GM12878 (cell line): Measurements from ENCODE around the gene BRF1. TPM values are rescaled to one million over a fixed set of nuclear protein-coding genes. Genes with fewer than 3 reads are reported as not detected.

Source experiments
- ATAC-seq: fragments of 200-7000 bp; cut with Tn5 transposase; 3 replicates; pipeline ENCODE4 v1.9.1; 2020; ENCODE audit warnings: mild to moderate bottlenecking, moderate library complexity
- BruUV-seq: library from RNA; stranded (reverse); fragments of 400-500 nt; replicated peaks from 2 replicates; lab custom pipeline; 2021; lab: Mats Ljungman, UMichigan
- CTCF ChIA-PET: fragments of 300-600 bp; sonication (Branson Sonifier 250); formaldehyde crosslinking; extraction: SDS; loops from one replicate; lab custom pipeline; 2021; ENCODE audit warnings: inconsistent platforms; lab: Yijun Ruan, JAX
- POLR2A ChIA-PET: fragments of 350-600 bp; formaldehyde crosslinking; extraction: SDS; loops from one replicate; lab custom pipeline; 2021; ENCODE audit warnings: inconsistent platforms; lab: Charles Lee
- RAD21 ChIA-PET: fragments of 300-600 bp; sonication (Branson Sonifier 250); formaldehyde crosslinking; loops from one replicate; lab custom pipeline; 2023; ENCODE audit warnings: antibody characterized with exemption; ENCODE audit not compliant: unreplicated experiment; lab: Charles Lee
- SMC1A ChIA-PET: fragments of 300-600 bp; sonication (Branson Sonifier 250); formaldehyde crosslinking; loops from one replicate; lab custom pipeline; 2023; ENCODE audit not compliant: unreplicated experiment, uncharacterized antibody; lab: Charles Lee
- DNase-seq: peaks from one replicate; pipeline ENCODE4 v3.0.0-alpha.2; 2011; ENCODE audit warnings: low read depth, low spot score
- FAIRE-seq: peaks from 3 replicates; lab custom pipeline; 2011; peaks lifted over from hg19 to GRCh38; lab: Jason Lieb, UNC
- H2AFZ ChIP-seq: 2 replicates; pipeline ENCODE4 v1.6.0; 2011; ENCODE audit warnings: low read depth, low read length, control low read depth; ENCODE audit not compliant: control insufficient read depth
- H3K27ac ChIP-seq: 2 replicates; pipeline ENCODE4 v1.5.1; 2011; ENCODE audit warnings: control low read depth; ENCODE audit not compliant: control insufficient read depth, insufficient read depth
- H3K27me3 ChIP-seq, 2 experiments: replicated peaks in 1 of 2; 2 replicates each; pipeline versions ENCODE4 v1.6.0 to v1.6.1; 2011; ENCODE audit warnings: low read length in 1 of 2; ENCODE audit not compliant: control insufficient read depth in 2 of 2, insufficient read depth in 2 of 2
- H3K36me3 ChIP-seq, 2 experiments: 2 replicates each; pipeline ENCODE4 v1.5.1; 2011; ENCODE audit warnings: low read length in 1 of 2; ENCODE audit not compliant: control insufficient read depth in 2 of 2, insufficient read depth in 2 of 2
- H3K4me1 ChIP-seq: 2 replicates; pipeline ENCODE4 v1.6.1; 2011; ENCODE audit warnings: mild to moderate bottlenecking, low read length, moderate library complexity, mixed read lengths; ENCODE audit not compliant: control insufficient read depth, insufficient read depth
- H3K4me2 ChIP-seq: 2 replicates; pipeline ENCODE4 v1.6.0; 2011; ENCODE audit warnings: control low read depth; ENCODE audit not compliant: control insufficient read depth, insufficient read depth
- H3K4me3 ChIP-seq: fragments of 200-600 bp; sonication (generic); 2 replicates; pipeline ENCODE4 v1.5.1; 2016
- H3K79me2 ChIP-seq: 2 replicates; pipeline ENCODE4 v1.6.0; 2011; ENCODE audit warnings: low read length; ENCODE audit not compliant: control insufficient read depth, insufficient read depth
- H3K9ac ChIP-seq: 2 replicates; pipeline ENCODE4 v1.8.0; 2011; ENCODE audit warnings: low read length, control low read depth, mixed read lengths; ENCODE audit not compliant: control insufficient read depth, insufficient read depth
- H3K9me3 ChIP-seq: replicated peaks from 3 replicates; pipeline ENCODE4 v1.5.1; 2011; ENCODE audit warnings: mild to moderate bottlenecking, low read length; ENCODE audit not compliant: control insufficient read depth, insufficient read depth
- H4K20me1 ChIP-seq: 2 replicates; pipeline ENCODE4 v1.6.0; 2011; ENCODE audit not compliant: control insufficient read depth, insufficient read depth
- CBX3 ChIP-seq: fragments of 200-600 bp; sonication (generic); IDR thresholded peaks from 2 replicates; pipeline ENCODE4 v1.6.1; 2016; ENCODE audit warnings: low read depth, borderline replicate concordance
- E2F8 ChIP-seq: fragments of 450-650 bp; IDR thresholded peaks from 2 replicates; pipeline ENCODE4 v1.6.1; 2018; ENCODE audit warnings: mild to moderate bottlenecking, low read depth, moderate library complexity; ENCODE audit not compliant: partially characterized antibody
- GABPA ChIP-seq: IDR thresholded peaks from 2 replicates; pipeline ENCODE4 v1.6.1; 2014; ENCODE audit warnings: antibody characterized with exemption, low read depth, mild to moderate bottlenecking, inconsistent platforms
- HDGF ChIP-seq: fragments of 450-650 bp; IDR thresholded peaks from 2 replicates; pipeline ENCODE4 v1.6.1; 2016; ENCODE audit warnings: antibody characterized with exemption
- WGBS: methylation state at CpG from one replicate; pipeline ENCODE4 v1.1.6; 2016; ENCODE audit warnings: low lambda C conversion rate; ENCODE audit not compliant: insufficient replicate concordance, insufficient coverage; ENCODE audit errors: missing lambda C conversion rate; 5-methylcytosine and 5-hydroxymethylcytosine counted together
- in situ Hi-C: fragments of 300-500 bp; cut with MboI; formaldehyde crosslinking; loops from 9 replicates; pipeline ENCODE4 v1.14.3; 2018; ENCODE audit warnings: mixed read lengths
- intact Hi-C: fragments of 100-400 bp; cut with micrococcal nuclease; formaldehyde crosslinking; loops from one replicate; pipeline ENCODE4 v1.14.2; 2022; ENCODE audit not compliant: unreplicated experiment
- polyA plus RNA-seq, 11 experiments: library from polyadenylated mRNA; depleted of rRNA in 4 of 11; unstranded in 6 of 11; stranded (reverse) in 5 of 11; fragments of >200 nt; fragmentation: Nextera tagmentation in 4 of 11; fragmentation: Illumina TruSeq in 1 of 11; extraction: Ambion mirVana in 4 of 11; extraction: Trizol in 1 of 11; gene quantifications; 1 replicate in 1 of 11; 2 replicates in 10 of 11; pipeline versions ENCODE4 v1.2.1 to v1.2.3, GENCODE V29; 2011 to 2016; ENCODE audit warnings: inconsistent platforms in 2 of 11, missing spikeins in 2 of 11, low read depth in 1 of 11
- total RNA-seq, 4 experiments: library from RNA; depleted of rRNA in 3 of 4; stranded (reverse); fragments of >200 nt in 3 of 4; fragmentation: Illumina TruSeq in 1 of 4; extraction: Trizol in 1 of 4; gene quantifications; 2 replicates each; pipeline versions ENCODE4 v1.2.1 to v1.2.3, GENCODE V29; 2013 to 2021
- TF ChIP-seq, protein P1 (sequence below): IDR thresholded peaks from 2 replicates; pipeline ENCODE4 v1.6.1; 2011; ENCODE audit warnings: borderline replicate concordance, low read depth, mild to moderate bottlenecking, moderate library complexity, mixed read lengths, low read length; ENCODE audit not compliant: insufficient read depth; ENCODE audit errors: extremely low read length

BRF1 gene
- total and polyA plus RNA-seq, 10 of the 15 experiments (the other 5 are each of a cell fraction or from before 2014, with no cell fraction given), result 0.21 to 33.5 (median 10.7) TPM

- TF ChIP-seq, protein P1, sequence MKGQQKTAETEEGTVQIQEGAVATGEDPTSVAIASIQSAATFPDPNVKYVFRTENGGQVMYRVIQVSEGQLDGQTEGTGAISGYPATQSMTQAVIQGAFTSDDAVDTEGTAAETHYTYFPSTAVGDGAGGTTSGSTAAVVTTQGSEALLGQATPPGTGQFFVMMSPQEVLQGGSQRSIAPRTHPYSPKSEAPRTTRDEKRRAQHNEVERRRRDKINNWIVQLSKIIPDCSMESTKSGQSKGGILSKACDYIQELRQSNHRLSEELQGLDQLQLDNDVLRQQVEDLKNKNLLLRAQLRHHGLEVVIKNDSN, result no peak
Measured at GRCh38 chr14:105250008-105250366, 50.8 kb downstream of the BRF1 start (continued).

DNA sequence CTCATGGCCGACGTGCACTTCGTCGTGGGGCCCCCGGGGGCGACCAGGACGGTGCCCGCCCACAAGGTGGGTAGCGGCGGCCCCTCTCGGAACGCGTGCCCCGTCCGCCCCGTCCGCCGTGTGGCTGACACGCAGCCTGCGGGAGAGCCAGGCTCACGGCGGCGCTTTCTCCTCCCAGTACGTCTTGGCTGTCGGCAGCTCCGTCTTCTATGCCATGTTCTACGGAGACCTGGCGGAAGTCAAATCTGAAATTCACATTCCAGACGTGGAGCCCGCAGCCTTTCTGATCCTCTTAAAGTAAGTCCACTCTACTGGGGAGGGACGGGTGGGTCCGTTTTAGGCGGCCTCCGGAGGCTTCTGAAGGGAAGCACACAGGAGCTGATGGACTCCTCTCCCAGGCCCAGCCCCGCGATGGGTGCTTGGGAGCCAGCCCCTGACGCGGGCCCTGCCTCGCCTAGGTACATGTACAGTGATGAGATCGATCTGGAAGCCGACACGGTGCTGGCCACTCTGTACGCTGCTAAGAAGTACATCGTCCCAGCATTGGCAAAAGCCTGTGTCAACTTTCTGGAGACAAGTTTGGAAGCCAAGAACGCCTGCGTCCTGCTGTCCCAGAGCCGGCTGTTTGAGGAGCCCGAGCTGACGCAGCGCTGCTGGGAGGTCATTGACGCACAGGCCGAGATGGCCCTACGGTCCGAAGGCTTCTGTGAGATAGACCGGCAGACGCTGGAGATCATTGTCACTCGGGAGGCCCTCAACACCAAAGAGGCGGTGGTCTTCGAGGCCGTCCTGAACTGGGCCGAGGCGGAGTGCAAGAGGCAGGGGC, 51.4 kb downstream of the BRF1 start:
- peak overlapping the region; percentile 88 for H3K4me2 ChIP-seq
- TSS peak; percentile 74 for BruUV-seq
- H3K4me1 ChIP-seq, result peaks cover 14% of the 10 kb centered on the region
- in situ Hi-C loops, result no loop called here
- TF ChIP-seq GABPA, result no peak
- no peak for TF ChIP-seq HDGF
- no peak for TF ChIP-seq CBX3
- no peak for TF ChIP-seq E2F8
- no peaks in the 10 kb centered on the region for H3K9me3 ChIP-seq
- SMC1A ChIA-PET, result no interaction called here
- intact Hi-C loops, result no loop called here
- ATAC-seq (no peak), DNase-seq (no peak), FAIRE-seq (no peak)
- no peaks in the 10 kb centered on the region for H4K20me1 ChIP-seq
- H3K27ac ChIP-seq, result no peak overlapping the region
- POLR2A ChIA-PET, result interaction anchor here (0.6 kb wide), 1 partner anchor 46 kb away, joined by 6 read pairs; no protein-coding TSS in a partner anchor
- peak overlapping the region; percentile 60; the same call in 1 of the 2 replicates for H3K9ac ChIP-seq
- no peaks in the 10 kb centered on the region for H3K27me3 ChIP-seq
- peak overlapping the region; percentile 60; the same call in 1 of the 2 replicates for H3K4me3 ChIP-seq
- CTCF ChIA-PET, result interaction anchor here (0.5 to 0.6 kb wide), 2 partner anchors 54 to 817 kb away, joined by 3 read pairs; no protein-coding TSS in a partner anchor
- no peak overlapping the region; the same call in 1 of the 2 replicates for H2AFZ ChIP-seq
- 81% methylated on average over 58 of the region's 62 CpGs for WGBS
- RAD21 ChIA-PET, result no interaction called here
- H3K79me2 ChIP-seq, result peaks cover 6% of the 10 kb centered on the region; the same call in 1 of the 2 replicates
- peaks cover 9 to 14% of the 10 kb centered on the region in 2 experiments; a peak in 3 of 4 replicates for H3K36me3 ChIP-seq
